Measurements from ENCODE around the gene EFHC1. TPM values are rescaled to one million over a fixed set of nuclear protein-coding genes. Genes with fewer than 3 reads are reported as not detected.

EFHC1 gene
- total RNA-seq, 2 donors from 2014 or later, result 5.3 to 7.5 TPM

DNA sequence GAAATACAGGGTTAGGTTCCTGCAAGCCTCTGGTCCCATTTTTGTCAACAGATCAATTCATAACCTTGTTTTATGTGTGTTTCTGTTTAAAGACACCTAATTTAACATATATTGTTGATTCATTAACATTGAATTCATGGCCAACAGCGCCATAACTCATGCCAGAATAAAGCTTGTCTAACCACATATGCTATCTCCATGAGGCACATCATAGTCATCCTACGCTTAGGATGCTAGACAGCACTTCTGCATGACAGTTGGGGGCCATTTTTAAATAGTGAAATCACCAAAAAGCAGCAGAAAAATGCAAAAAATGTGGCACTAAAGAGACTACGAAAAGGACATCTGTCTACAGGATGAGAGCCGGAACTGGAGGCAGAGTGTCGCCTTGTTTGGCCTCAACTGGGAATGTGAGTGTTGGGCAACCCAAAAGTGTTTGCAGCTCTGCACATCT lies 118.8 kb downstream of the EFHC1 start:
- H3K9me3 ChIP-seq (ENCODE audit: control insufficient read depth, low read length, poor library complexity, severe bottlenecking), result no peaks in the 10 kb centered on the region
- Mint-ChIP-seq H3K27ac (peak overlapping the region; percentile 81), H3K27me3 (no peaks in the 10 kb centered on the region), H3K4me3 (no peak overlapping the region), H3K4me1 (peaks cover 34% of the 10 kb centered on the region), H3K36me3 (ENCODE audit: low read depth) (peaks cover 5% of the 10 kb centered on the region)
- DNase-seq, result no peak
- no peak for ATAC-seq

DNA sequence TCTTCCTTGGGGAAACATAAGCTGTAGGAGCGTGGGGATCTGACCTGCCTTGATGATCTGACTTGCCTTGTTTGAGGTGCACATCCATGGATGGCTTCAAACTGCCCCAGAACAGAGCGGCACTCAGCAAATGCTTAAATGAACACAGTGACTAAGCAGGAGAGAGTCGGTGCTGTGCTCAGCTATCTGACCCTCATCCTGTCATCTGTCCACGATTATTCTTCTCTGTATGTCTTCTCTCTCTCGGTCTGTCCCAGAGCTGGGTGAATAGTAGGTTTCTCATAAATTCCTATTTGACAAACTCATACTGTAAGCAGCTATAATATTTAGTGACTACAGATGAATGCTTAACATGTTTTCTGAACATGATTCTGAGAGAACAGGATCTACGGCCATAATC lies 119.5 kb downstream of the EFHC1 start:
- Mint-ChIP-seq H3K27me3 (no peaks in the 10 kb centered on the region), H3K36me3 (ENCODE audit: low read depth) (peaks cover 3% of the 10 kb centered on the region), H3K4me3 (no peak overlapping the region), H3K4me1 (peaks cover 37% of the 10 kb centered on the region), H3K27ac (no peak overlapping the region)
- DNase-seq (no peak), ATAC-seq (no peak)
- no peaks in the 10 kb centered on the region for H3K9me3 ChIP-seq (ENCODE audit: control insufficient read depth, low read length, poor library complexity, severe bottlenecking)

DNA sequence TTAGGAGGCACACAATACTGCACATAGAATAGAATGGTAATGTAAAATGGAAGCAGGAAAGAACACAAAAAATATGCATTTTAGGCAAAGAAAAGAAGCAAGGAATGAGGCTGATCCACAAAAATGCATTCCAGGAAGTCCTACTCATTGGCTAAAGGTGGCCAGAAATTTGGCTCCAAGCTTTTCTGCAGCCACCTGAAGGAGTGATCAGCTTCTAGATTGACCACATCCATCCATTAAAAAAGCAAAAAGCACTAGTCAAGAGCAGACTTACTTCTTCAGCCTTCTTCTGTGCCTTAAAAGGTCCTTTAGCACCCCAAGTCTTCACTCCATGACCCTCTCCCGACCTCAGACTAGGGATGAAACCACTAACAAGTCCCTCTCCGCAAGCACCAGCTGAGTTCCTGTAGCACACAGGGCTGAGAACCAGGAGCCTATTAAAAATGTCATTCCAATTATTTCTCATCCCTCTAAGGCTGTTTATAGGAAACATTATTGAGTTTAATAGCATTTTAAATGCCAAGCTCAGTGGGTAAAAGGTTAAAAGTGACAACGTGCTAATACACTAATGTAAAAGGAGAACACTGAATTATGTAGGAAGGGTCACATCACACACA lies 120.3 kb downstream of the EFHC1 start:
- Mint-ChIP-seq H3K27ac (peak overlapping the region; percentile 29), H3K27me3 (no peaks in the 10 kb centered on the region), H3K4me3 (no peak overlapping the region), H3K36me3 (ENCODE audit: low read depth) (peaks cover 3% of the 10 kb centered on the region), H3K4me1 (peaks cover 34% of the 10 kb centered on the region)
- no peaks in the 10 kb centered on the region for H3K9me3 ChIP-seq (ENCODE audit: control insufficient read depth, low read length, poor library complexity, severe bottlenecking)
- DNase-seq (no peak), ATAC-seq (no peak)

DNA sequence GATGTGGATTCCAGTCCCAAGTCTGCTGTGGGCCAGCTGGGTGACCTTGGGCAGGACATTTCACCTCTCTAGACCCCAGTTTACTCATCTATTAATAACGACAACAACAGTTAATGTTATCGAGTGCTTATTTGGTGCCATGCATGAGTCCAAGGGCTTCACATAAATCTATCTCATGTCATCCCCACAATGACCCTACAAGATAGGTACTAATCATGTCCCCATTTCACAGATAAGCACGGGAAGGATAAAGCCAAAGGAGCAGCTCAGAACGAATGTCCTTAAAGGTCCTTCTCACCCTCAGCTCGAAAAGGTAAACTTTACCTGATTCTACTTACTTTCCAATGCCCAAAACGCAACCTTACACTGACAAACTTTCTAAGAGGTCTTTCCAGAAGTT lies 121.0 kb downstream of the EFHC1 start:
- Mint-ChIP-seq H3K27ac (peak overlapping the region; percentile 29), H3K4me1 (peaks cover 33% of the 10 kb centered on the region), H3K36me3 (ENCODE audit: low read depth) (peaks cover under 1% of the 10 kb centered on the region), H3K4me3 (no peak overlapping the region), H3K27me3 (no peaks in the 10 kb centered on the region)
- ATAC-seq (no peak), DNase-seq (no peak)
- H3K9me3 ChIP-seq (ENCODE audit: control insufficient read depth, low read length, poor library complexity, severe bottlenecking), result no peaks in the 10 kb centered on the region

DNA sequence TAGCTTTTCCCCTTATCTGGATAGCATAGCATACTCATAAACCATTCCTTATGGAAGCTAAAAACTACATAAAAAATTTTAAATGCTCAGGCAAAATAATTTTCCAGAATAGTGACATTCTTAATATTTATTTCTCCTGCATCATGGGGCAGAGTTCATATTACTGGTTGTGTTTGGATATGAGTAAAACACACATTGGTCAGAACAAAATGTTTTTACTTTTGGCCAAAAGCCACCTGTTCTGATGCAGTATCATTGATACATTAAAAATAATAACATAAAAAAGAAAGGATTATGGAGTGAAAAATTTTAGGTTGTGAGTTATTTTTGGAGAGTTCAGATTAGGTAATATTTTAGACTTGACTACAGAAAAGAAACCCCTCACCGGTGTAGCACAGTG lies 123.1 kb downstream of the EFHC1 start:
- no peak for DNase-seq
- ATAC-seq, result no peak
- no peaks in the 10 kb centered on the region for H3K9me3 ChIP-seq (ENCODE audit: control insufficient read depth, low read length, poor library complexity, severe bottlenecking)
- Mint-ChIP-seq H3K4me1 (peaks cover 29% of the 10 kb centered on the region), H3K27me3 (no peaks in the 10 kb centered on the region), H3K4me3 (no peak overlapping the region), H3K27ac (no peak overlapping the region), H3K36me3 (ENCODE audit: low read depth) (peaks cover 7% of the 10 kb centered on the region)

DNA sequence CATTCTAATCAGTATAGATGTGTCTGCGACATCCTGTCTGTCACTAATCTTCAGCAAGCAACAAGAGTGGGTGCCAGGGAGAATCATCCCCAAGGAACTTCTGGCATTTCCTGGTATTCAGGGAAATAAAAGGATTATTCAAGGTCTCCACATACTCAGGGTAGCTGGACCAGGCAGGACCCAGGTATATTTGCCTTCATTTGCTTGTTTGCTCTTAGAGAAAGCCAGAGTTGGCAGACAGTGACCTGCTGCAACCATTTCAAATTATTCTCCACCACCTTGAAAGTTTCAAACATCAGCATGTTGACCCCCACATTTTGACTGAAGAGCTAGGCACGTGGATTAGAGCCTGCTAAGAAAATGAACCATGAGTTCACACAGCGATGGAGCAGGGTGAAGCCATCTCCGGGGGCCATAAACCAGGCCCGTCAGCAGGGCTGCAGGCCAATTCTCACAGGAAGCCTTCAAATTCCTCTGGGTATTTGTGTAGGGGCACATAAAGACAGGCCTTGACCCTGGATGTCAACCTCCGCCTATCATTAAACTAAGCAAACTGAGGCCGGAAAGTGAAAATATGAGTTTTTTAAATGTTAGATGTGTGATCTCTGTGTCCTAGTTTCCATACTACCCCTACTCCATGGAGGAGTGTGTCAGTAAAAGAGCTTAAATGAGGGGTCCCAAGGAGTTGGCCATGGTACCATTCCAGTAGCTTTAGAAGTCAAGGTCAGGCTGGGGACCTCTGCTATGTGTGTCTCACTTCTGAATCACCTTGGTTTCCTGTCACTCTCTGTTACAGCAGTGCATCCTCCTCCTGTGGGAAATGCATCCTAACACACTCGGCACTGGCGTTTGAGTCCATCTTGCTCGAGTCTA lies 123.8 kb downstream of the EFHC1 start:
- Mint-ChIP-seq H3K27ac (no peak overlapping the region), H3K4me1 (peaks cover 30% of the 10 kb centered on the region), H3K36me3 (ENCODE audit: low read depth) (peaks cover 8% of the 10 kb centered on the region), H3K4me3 (no peak overlapping the region), H3K27me3 (no peaks in the 10 kb centered on the region)
- ATAC-seq (no peak), DNase-seq (no peak)
- no peaks in the 10 kb centered on the region for H3K9me3 ChIP-seq (ENCODE audit: control insufficient read depth, low read length, poor library complexity, severe bottlenecking)

DNA sequence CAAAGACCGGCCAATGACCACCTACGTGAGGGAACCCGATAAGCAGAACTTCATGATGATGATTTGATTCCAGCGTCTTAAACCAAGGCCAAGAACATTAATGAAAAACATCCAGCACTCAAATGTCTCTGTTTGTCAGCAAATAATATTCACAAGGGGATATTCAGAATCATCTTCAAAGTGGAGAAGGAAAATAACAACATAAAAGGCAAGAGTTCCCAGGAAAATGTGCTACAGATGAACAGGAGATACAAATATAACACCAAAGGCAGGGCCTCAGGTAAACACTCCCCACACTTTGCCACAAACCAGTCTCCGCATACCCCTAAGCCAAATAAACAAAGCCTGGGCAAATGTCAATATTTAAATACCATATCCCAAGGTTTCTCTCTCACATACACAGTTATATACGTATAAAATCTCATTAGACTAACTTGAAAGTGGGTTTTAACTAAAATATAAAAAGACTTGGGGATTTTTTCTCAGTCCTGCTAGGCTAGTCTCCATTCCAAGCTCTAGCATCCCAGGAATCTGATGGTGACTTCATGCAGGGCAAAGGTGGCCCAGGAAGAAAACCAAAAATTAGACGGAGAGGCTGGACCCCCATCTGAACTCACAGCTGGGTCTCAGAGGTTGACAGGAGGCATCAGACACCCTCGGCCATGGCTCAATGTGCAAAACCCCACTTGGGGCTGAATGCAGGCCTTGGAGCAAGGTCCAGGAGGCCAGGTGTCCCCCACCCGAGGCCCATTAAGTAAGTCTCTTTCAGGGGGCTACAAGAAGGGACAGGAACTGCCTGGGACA lies 124.7 kb downstream of the EFHC1 start:
- Mint-ChIP-seq H3K4me1 (peaks cover 33% of the 10 kb centered on the region), H3K27me3 (no peaks in the 10 kb centered on the region), H3K27ac (no peak overlapping the region), H3K36me3 (ENCODE audit: low read depth) (peaks cover 8% of the 10 kb centered on the region), H3K4me3 (no peak overlapping the region)
- ATAC-seq (no peak), DNase-seq (no peak)
- no peaks in the 10 kb centered on the region for H3K9me3 ChIP-seq (ENCODE audit: control insufficient read depth, low read length, poor library complexity, severe bottlenecking)

DNA sequence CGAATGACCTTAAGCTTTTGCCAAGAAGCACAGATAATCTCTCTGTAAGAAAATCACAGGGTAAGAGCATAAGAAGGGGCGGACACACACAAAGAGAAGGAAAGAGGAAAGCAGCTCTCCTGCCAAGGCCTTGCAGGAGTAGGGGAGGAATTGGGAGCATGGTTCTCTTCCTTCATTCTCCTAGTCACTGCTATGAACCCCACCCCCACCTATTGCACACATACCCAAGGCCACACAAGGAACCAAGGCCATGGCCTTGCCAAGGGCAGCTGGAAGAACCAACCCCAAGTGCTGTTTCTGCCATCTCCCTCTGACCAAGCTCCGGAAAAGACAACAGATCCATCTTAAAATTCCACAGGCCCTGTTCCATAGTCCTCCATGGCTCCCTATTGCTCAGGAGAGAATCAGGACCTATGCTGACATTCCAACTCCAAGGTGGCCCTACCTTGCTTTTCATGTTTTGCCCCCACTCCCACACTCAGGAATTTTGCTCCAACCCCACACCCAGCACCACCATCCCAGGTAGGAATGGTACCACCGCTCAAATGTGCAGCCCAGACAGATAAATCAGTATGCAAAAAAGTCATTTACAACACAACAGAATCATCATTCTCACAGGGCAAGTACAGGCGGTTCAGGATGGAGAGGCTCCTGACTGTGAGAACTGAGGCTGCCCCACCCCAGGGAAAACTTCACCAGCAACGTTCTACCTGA lies 125.4 kb downstream of the EFHC1 start:
- peaks cover 8% of the 10 kb centered on the region for H3K36me3 Mint-ChIP-seq (ENCODE audit: low read depth)
- H3K4me1 Mint-ChIP-seq, result peaks cover 36% of the 10 kb centered on the region
- H3K27ac Mint-ChIP-seq, result no peak overlapping the region
- no peaks in the 10 kb centered on the region for H3K9me3 ChIP-seq (ENCODE audit: control insufficient read depth, low read length, poor library complexity, severe bottlenecking)
- ATAC-seq, result no peak
- no peaks in the 10 kb centered on the region for H3K27me3 Mint-ChIP-seq
- no peak for DNase-seq
- no peak overlapping the region for H3K4me3 Mint-ChIP-seq

DNA sequence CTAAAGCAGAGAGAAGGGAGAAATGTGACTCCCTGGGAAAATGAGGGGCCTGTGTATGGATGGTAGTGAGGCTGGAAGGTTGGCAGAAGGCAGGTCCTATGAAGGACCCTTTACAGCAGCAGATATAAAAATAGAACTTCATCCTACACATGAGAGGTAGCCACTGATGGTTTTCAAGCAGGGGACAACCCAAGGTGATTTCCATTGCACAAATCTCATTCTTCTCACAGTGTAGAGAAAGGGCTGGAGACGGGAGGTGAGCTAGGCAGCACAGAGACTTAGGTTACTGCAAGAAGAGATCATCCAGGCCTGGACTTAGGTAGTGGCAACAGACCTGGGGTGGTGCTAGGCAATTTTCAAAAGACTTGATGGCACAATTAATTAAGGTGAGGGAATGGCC lies 126.0 kb downstream of the EFHC1 start:
- ATAC-seq (no peak), DNase-seq (no peak)
- H3K27ac Mint-ChIP-seq, result no peak overlapping the region
- H3K4me3 Mint-ChIP-seq, result no peak overlapping the region
- H3K4me1 Mint-ChIP-seq, result peaks cover 35% of the 10 kb centered on the region
- H3K9me3 ChIP-seq (ENCODE audit: control insufficient read depth, low read length, poor library complexity, severe bottlenecking), result no peaks in the 10 kb centered on the region
- H3K36me3 Mint-ChIP-seq (ENCODE audit: low read depth), result peaks cover 8% of the 10 kb centered on the region
- no peaks in the 10 kb centered on the region for H3K27me3 Mint-ChIP-seq

DNA sequence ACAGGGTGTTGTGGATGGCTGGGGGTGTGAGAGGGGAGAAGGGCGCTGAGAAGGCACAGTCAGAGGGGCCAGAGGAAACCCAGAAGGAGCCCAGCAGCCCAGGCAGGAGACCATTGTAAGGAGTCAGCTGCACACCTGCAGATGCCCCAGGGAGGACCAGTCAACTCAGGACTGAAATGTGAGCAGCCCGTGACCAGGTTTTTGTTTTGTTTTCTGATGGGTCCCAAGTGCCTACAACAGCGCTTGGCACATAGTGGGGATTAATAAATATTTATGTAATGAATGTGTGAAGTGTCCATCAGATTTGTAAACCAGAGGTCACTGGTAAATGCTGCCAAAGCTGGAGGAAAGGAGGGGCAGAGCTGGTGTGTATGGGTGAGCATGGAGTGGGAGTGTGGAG lies 126.5 kb downstream of the EFHC1 start:
- ATAC-seq (no peak), DNase-seq (no peak)
- Mint-ChIP-seq H3K36me3 (ENCODE audit: low read depth) (peaks cover 8% of the 10 kb centered on the region), H3K27me3 (no peaks in the 10 kb centered on the region), H3K27ac (no peak overlapping the region), H3K4me1 (peaks cover 38% of the 10 kb centered on the region), H3K4me3 (no peak overlapping the region)
- no peaks in the 10 kb centered on the region for H3K9me3 ChIP-seq (ENCODE audit: control insufficient read depth, low read length, poor library complexity, severe bottlenecking)

DNA sequence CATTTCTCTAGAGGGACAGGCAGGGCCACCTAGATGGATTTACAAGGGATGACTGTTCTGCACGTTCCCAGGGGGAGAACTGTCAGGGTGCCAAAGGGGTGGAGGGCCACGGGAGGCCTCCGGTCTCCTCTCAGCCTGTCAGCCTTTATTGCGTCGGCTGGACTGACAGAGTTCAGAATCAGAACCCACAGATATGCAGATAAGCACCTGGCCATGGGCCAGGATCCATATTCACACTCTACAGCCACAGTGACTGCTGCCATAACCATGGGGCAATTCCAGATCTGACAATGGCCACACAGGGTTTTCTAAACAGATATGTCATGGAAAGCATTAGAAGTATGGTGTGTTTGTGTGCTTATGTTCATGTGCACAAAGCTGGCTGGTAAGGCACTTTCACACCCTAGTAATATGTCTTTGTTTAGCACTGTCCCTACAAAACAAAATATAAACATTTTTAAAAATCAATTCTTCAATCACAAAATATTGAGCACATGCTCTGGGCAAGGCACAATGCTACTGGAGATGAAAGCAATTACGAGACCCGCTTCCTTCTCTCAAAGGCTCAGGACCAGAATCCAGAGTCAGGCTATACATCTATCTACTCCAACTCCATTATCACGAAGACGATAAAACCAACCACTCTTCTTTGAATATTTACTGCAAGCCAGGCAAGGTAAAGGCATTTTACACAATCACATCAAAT lies 127.7 kb downstream of the EFHC1 start:
- DNase-seq, result no peak
- Mint-ChIP-seq H3K36me3 (ENCODE audit: low read depth) (peaks cover 8% of the 10 kb centered on the region), H3K27me3 (no peaks in the 10 kb centered on the region), H3K4me1 (peaks cover 46% of the 10 kb centered on the region), H3K4me3 (no peak overlapping the region), H3K27ac (no peak overlapping the region)
- ATAC-seq, result no peak
- H3K9me3 ChIP-seq (ENCODE audit: control insufficient read depth, low read length, poor library complexity, severe bottlenecking), result no peaks in the 10 kb centered on the region

DNA sequence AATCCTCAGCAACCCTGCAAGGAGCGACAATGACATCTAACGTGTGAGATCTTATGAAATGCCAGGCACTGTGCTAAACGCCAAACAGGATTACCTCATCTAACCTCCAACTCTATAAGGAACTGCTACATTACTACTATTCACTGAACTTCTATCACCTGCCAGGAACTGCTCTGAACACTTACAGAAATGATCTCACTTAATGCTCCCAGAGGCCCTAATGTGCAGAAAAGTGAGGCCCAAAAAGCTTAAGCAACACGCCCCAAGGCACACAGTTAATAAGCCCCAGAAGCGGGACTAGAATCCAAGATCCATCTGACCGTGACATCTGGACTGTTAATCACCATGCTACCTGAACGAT lies 128.2 kb downstream of the EFHC1 start:
- ATAC-seq (no peak), DNase-seq (no peak)
- H3K4me1 Mint-ChIP-seq, result peaks cover 50% of the 10 kb centered on the region
- H3K9me3 ChIP-seq (ENCODE audit: control insufficient read depth, low read length, poor library complexity, severe bottlenecking), result no peaks in the 10 kb centered on the region
- peaks cover 8% of the 10 kb centered on the region for H3K36me3 Mint-ChIP-seq (ENCODE audit: low read depth)
- H3K27me3 Mint-ChIP-seq, result no peaks in the 10 kb centered on the region
- no peak overlapping the region for H3K4me3 Mint-ChIP-seq
- no peak overlapping the region for H3K27ac Mint-ChIP-seq

Measured in T-helper 17 cell (primary cell).